ENCODE measurements around the gene ARHGEF17. TPM values are rescaled to one million over a fixed set of nuclear protein-coding genes. Genes with fewer than 3 reads are reported as not detected.
A peak's percentile ranks its signal among the peaks of the same experiment; 100 is the strongest.

Gene ARHGEF17
- total RNA-seq, 1 donor from 2014 or later, result 49.8 TPM

DNA sequence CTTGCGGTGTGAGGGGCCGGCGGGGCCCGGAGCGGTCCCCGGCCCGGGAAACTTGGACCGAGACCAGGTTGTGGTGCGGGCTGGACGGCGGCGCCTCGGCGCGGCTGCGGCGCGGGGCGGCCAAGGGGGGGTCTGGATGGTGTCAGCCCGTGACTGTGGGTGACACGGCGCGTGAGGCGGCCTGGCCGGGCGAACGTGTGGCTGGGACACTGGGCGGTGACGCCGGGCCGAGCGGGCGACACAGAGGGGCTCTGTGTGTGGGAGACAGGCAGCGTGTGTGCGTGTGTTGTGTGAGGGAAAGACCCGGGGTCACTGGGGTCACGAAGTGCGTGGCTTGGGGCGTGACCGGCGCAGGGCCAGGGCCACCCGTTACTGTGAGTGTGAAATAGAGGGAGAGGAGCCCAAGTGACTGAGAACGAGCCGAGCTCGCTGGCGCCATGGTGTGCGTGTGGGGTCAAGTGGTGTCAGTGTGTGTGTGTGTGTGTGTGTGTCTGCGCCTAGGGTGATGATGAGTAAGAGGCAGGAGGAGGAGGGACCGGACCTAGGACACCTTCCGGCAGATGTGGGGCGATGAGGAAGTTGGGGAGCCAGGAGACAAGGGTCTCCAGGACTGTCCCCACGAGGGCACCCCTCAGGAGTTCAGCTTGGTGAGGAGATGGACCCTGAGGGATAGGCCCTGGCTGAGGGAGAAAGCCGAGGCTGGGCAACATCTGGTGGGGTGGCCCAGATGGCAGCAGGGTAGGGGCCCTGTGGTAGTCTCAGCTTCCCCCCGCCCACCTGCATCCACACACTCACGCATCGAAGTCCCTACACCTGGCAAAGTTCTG is 68.9 kb downstream of the ARHGEF17 start:
- DNase-seq (ENCODE audit: low spot score), result peak; percentile 92

GRCh38 chr11:73379189-73379880 is 71.3 kb downstream of the ARHGEF17 start:
- no peak for DNase-seq (ENCODE audit: low spot score)

GRCh38 chr11:73380331-73380730 is 72.3 kb downstream of the ARHGEF17 start:
- DNase-seq (ENCODE audit: low spot score), result no peak

DNA sequence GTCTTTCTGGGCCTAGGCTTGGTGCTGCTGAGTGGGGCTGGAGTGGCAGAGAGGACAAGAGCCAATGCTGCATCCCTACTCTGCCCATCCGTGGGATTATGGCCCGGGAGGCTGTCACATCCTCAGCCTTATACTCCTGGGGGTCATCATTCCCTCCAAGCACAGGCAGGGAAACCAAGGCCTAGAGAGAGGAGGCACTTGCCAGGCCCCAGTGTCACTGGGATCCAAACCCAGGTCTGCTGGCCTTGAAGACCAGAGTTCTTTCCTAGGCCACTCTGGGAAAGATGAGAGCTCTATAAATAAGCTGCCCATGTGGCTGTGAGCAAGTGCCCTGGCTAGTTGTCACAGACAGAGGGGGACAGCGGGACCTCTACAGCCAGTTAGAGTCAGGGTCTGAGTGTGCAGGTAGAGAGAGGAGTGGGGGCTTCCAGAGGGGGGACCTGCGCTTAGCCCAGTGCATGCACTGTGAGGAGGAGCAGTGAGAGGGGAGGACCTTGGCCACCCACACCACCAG is 72.9 kb downstream of the ARHGEF17 start:
- DNase-seq (ENCODE audit: low spot score), result no peak

DNA sequence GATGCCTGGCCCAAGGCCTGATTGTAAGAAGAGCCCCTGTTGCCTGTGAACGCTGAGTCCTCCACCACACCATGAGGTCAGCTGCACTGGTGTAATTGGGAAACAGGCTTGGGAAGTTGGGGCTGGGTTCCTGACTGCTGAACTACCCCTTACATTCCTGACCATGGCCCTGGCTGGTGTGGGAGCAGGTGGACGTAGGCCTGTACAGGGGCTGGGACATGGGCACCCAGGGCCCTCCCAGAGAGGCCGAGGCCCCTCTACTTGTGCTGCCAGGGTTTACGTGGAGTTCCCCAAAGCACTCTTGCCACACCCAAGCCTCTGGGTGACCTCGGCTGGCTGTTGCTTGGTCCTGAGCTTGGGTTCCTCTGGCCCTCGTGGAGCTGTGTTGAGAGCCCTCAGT is 73.5 kb downstream of the ARHGEF17 start:
- no peak for DNase-seq (ENCODE audit: low spot score)

GRCh38 chr11:73382183-73382582 is 74.1 kb downstream of the ARHGEF17 start:
- no peak for DNase-seq (ENCODE audit: low spot score)

DNA sequence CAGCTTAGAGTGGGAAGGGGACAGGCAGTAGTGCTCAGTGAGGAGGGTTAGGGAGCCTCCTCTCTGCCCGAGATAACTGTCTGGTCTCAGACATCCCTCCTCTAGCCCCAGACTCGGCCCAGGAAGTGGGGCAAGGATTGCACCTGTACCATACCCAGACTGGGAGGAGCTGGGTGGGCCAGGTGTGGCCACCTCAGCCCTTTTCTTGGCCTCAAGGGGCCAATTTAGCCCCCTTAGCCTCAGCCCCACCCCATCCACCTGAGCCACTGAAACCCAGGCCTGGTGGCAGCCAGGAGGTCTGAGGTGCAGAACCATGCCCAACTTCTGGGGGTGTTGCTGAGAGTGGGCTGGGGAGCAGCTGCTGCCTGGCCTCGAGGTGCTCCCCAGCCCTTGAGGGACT is 74.7 kb downstream of the ARHGEF17 start:
- DNase-seq (ENCODE audit: low spot score), result no peak

DNA sequence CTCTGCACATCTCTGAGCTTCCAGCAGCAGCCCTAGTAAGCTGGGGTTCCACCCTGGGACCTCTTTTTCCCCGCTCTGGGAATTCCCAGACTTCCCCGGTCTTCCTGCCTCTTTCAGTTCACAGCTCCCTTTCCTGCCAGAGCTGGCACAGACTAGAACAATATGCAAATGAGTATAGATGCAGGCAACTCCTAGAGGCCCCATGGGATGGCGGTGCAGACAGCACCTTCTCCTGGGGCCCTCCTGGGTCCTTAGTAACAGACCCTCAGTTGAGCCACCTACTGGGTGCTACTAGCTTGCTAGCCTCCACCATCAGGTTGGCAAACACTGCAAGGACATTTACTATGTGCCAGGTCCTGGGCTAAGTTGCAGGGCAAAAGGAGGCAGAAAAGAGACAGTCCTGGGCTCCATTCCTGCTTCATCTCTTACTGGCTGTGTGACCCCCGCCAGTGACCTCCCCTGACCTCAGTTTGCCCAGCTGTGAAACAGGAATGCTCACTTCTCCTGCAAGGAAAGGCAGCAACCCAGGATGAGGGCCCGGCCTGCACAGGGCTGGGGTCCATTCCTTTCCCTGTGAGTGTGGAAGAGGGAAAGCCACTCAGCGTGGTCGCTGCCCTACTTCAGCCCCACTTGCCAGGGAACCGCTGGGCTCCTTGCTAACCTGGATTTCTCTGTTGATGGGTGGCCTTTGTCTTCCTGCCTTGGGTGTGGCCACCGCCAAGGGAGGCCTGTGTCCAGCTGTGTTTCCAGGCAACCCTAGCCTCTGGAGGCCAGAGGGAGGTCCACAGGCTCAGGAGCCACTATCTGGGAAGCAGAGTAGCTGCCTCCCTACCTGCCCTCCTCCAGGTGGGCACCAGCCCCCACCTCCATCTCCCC is 75.4 kb downstream of the ARHGEF17 start:
- DNase-seq (ENCODE audit: low spot score), result no peak

- DNase-seq (ENCODE audit: low spot score), result no peak
Measured at GRCh38 chr11:73384125-73384441, 76.0 kb downstream of the ARHGEF17 start.

- DNase-seq (ENCODE audit: low spot score), result no peak
Measured at GRCh38 chr11:73384531-73384871, 76.4 kb downstream of the ARHGEF17 start.

- DNase-seq (ENCODE audit: low spot score), result no peak
Measured at GRCh38 chr11:73384872-73385689, 77.0 kb downstream of the ARHGEF17 start.

GRCh38 chr11:73386016-73386415 is 77.9 kb downstream of the ARHGEF17 start:
- DNase-seq (ENCODE audit: low spot score), result no peak

- DNase-seq (ENCODE audit: low spot score), result no peak
Measured at GRCh38 chr11:73386546-73386945, 78.5 kb downstream of the ARHGEF17 start.

DNA sequence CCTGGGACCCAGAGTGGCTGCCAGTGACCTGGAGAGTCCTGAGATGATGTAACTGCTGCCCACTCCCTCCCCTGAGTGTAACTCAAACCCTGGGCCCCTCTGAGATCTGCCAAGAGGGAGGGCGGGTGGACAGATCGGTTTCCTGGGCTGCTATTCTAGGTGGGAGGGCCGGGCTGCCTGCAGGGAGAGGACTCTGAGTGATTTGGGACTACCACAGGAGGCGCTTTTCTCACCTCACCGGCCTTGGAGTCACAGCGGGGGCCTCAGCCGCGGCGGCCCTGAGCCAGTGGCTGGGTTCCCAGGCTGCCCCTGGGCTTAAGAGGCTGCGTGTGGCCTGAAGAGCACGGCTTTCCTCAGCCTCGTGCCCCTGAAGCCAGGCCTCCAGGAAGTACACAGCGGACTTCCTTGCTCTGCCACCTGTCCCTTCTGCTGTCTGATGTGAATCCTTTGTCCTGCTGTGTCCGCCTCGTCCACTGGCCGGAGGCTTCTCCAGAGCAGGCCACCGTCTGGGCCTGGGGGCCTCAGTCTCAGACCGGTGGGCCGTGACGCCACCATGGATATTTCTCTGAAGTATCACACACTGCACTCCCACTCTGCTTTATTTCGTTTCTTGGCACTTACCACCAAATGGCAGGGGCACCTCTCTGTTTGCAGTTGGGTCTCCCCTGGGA is 79.7 kb downstream of the ARHGEF17 start:
- DNase-seq (ENCODE audit: low spot score), result no peak

GRCh38 chr11:73388265-73389133 is 80.4 kb downstream of the ARHGEF17 start:
- no peak for DNase-seq (ENCODE audit: low spot score)

DNA sequence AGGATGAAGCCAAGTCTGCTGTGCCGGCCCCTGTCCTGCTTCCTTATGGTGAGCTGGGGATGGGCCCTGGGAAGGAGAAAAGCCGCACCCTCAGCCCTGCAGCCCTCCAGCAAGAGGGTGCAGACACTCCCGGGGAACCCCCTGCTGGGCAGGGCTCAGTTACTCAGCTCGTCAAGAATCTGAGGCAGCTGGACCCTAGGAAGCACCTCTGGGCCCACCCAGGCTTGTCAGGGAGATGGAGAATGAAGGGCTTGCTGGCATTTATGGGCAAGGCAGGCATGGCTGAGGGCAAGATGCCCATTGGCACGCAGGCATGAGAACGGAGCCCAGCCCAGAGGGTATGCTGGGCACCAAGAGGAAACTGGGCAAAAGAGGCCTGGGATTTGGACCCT is 81.1 kb downstream of the ARHGEF17 start:
- no peak for DNase-seq (ENCODE audit: low spot score)

GRCh38 chr11:73389916-73390315 is 81.8 kb downstream of the ARHGEF17 start:
- DNase-seq (ENCODE audit: low spot score), result no peak

- no peak for DNase-seq (ENCODE audit: low spot score)
Measured at GRCh38 chr11:73390601-73391565, 82.8 kb downstream of the ARHGEF17 start.
